Measurements from ENCODE around the gene CEBPZ.
A peak's percentile ranks its signal among the peaks of the same experiment; 100 is the strongest.

CEBPZ gene

DNA sequence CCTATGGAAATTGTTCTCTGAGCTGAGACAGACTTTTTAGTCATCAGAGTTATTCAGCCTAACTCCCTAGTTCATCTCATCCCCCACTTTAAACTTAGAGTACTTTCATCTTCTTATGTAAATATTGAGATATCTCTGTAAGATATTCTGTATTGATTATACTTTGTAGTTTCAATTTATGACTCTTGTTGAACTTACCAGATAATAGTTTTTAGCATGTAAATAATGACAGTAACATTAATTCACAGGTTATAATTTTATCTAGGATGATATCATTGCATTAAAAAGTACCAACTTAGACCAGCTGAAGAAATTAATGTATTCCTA, 59.8 kb downstream of the CEBPZ start:
- no peak for TF ChIP-seq POLR2AphosphoS5 (IDR thresholded peaks at IDR 0.05; ENCODE audit: low read depth, low read length)
- no peak for TF ChIP-seq SIN3A (IDR thresholded peaks at IDR 0.05; ENCODE audit: borderline replicate concordance, insufficient read depth, low read length)
- TF ChIP-seq TAF1 (IDR thresholded peaks at IDR 0.05; ENCODE audit: borderline replicate concordance, insufficient read depth, low read length): no peak

- no peak for TF ChIP-seq POLR2AphosphoS5 (IDR thresholded peaks at IDR 0.05; ENCODE audit: low read depth, low read length)
- no peak for TF ChIP-seq FOXP2 (optimal IDR thresholded peaks at IDR 0.05; ENCODE audit: borderline replicate concordance, extremely low read depth, extremely low read length, insufficient read depth)
- TF ChIP-seq TAF1 (IDR thresholded peaks at IDR 0.05; ENCODE audit: borderline replicate concordance, insufficient read depth, low read length): no peak
- TF ChIP-seq, protein P1, sequence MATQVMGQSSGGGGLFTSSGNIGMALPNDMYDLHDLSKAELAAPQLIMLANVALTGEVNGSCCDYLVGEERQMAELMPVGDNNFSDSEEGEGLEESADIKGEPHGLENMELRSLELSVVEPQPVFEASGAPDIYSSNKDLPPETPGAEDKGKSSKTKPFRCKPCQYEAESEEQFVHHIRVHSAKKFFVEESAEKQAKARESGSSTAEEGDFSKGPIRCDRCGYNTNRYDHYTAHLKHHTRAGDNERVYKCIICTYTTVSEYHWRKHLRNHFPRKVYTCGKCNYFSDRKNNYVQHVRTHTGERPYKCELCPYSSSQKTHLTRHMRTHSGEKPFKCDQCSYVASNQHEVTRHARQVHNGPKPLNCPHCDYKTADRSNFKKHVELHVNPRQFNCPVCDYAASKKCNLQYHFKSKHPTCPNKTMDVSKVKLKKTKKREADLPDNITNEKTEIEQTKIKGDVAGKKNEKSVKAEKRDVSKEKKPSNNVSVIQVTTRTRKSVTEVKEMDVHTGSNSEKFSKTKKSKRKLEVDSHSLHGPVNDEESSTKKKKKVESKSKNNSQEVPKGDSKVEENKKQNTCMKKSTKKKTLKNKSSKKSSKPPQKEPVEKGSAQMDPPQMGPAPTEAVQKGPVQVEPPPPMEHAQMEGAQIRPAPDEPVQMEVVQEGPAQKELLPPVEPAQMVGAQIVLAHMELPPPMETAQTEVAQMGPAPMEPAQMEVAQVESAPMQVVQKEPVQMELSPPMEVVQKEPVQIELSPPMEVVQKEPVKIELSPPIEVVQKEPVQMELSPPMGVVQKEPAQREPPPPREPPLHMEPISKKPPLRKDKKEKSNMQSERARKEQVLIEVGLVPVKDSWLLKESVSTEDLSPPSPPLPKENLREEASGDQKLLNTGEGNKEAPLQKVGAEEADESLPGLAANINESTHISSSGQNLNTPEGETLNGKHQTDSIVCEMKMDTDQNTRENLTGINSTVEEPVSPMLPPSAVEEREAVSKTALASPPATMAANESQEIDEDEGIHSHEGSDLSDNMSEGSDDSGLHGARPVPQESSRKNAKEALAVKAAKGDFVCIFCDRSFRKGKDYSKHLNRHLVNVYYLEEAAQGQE (IDR thresholded peaks at IDR 0.05; ENCODE audit: insufficient read depth in 1 of 2, low read depth in 2 of 2, low read length in 2 of 2): no peak
- TF ChIP-seq SIN3A (IDR thresholded peaks at IDR 0.05; ENCODE audit: borderline replicate concordance, insufficient read depth, low read length): no peak
These were observed 63.0 kb downstream of the CEBPZ start for GRCh38 chr2:37168217-37168981.

GRCh38 chr2:37167636-37168180, 63.7 kb downstream of the CEBPZ start:
- no peak for TF ChIP-seq POLR2AphosphoS5 (IDR thresholded peaks at IDR 0.05; ENCODE audit: low read depth, low read length)
- no peak for TF ChIP-seq TAF1 (IDR thresholded peaks at IDR 0.05; ENCODE audit: borderline replicate concordance, insufficient read depth, low read length)
- no peak for TF ChIP-seq FOXP2 (optimal IDR thresholded peaks at IDR 0.05; ENCODE audit: borderline replicate concordance, extremely low read depth, extremely low read length, insufficient read depth)
- TF ChIP-seq, protein P1 (IDR thresholded peaks at IDR 0.05; ENCODE audit: insufficient read depth in 1 of 2, low read depth in 2 of 2, low read length in 2 of 2): no peak
- TF ChIP-seq SIN3A (IDR thresholded peaks at IDR 0.05; ENCODE audit: borderline replicate concordance, insufficient read depth, low read length): no peak

GRCh38 chr2:37164757-37165156, 66.6 kb downstream of the CEBPZ start:
- no peak for TF ChIP-seq SIN3A (IDR thresholded peaks at IDR 0.05; ENCODE audit: borderline replicate concordance, insufficient read depth, low read length)
- TF ChIP-seq, protein P1 (IDR thresholded peaks at IDR 0.05; ENCODE audit: insufficient read depth in 1 of 2, low read depth in 2 of 2, low read length in 2 of 2): no peak
- TF ChIP-seq FOXP2 (optimal IDR thresholded peaks at IDR 0.05; ENCODE audit: borderline replicate concordance, extremely low read depth, extremely low read length, insufficient read depth): no peak
- no peak for TF ChIP-seq POLR2AphosphoS5 (IDR thresholded peaks at IDR 0.05; ENCODE audit: low read depth, low read length)
- no peak for TF ChIP-seq TAF1 (IDR thresholded peaks at IDR 0.05; ENCODE audit: borderline replicate concordance, insufficient read depth, low read length)

- TF ChIP-seq SIN3A (IDR thresholded peaks at IDR 0.05; ENCODE audit: borderline replicate concordance, insufficient read depth, low read length) (no peak), TAF1 (IDR thresholded peaks at IDR 0.05; ENCODE audit: borderline replicate concordance, insufficient read depth, low read length) (peak; percentile 36; the same call in 1 of the 2 replicates), POLR2AphosphoS5 (IDR thresholded peaks at IDR 0.05; ENCODE audit: low read depth, low read length) (peak; percentile 57; the same call in 1 of the 2 replicates), FOXP2 (optimal IDR thresholded peaks at IDR 0.05; ENCODE audit: borderline replicate concordance, extremely low read depth, extremely low read length, insufficient read depth) (no peak)
- TF ChIP-seq, protein P1 (IDR thresholded peaks at IDR 0.05; ENCODE audit: insufficient read depth in 1 of 2, low read depth in 2 of 2, low read length in 2 of 2): no peak
These were observed 74.3 kb downstream of the CEBPZ start, which contains the start of gene EIF2AK2 for GRCh38 chr2:37156857-37157714. EIF2AK2 (minus strand) TSS chr2:37156980; CDS start chr2:37147806, 9,174 bp downstream.

All from PFSK-1 (cell line).